GM19193 (cell line): Measurements from ENCODE around the gene KRT85.

Experiments
- POLR2A ChIP-seq: IDR thresholded peaks from 4 replicates; pipeline ENCODE4 v1.6.1; 2011; ENCODE audit not compliant: insufficient read depth, insufficient read length; ENCODE audit errors: extremely low read depth

KRT85 gene

DNA sequence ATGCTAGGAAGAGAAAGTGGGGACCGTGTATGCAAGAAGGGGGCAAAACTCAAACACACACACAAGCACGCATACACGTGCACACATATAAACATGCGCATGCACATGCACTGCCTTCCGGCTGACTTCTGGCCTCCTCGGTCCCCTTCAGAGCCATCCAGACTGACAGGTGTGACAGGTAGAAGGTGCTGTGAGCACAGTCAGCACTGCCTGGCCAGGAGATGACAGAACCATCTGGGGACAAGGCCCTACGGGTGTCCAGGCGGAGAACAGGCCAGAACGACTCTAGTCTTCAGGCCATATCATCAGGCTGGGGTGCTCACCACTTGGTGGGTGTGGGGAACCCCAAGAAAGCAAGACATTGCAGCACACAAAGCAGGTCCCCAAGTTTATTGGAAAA lies 53.4 kb downstream of the KRT85 start:
- no peak for TF ChIP-seq POLR2A

DNA sequence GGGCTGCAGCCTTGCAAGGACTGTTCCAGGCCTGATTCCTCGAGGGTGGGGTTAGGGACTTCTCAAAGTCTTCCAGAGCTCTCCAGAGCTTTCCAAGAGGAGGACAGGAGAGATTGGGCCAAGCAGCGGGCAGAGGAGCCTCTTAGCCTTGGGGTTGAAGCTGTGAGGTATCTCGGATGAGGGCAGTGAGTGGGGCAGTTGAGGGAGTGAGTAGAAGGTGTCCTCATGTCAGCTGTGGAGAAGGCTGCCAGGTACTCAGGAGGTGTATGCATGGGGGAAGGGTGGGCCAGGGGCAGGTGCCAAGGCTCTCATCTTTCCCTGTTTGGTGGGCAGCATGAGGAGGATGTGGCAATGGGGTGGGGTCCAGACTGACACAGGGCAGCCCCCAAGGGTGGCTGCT lies 53.8 kb downstream of the KRT85 start:
- TF ChIP-seq POLR2A = no peak

- no peak for TF ChIP-seq POLR2A
These were observed 55.2 kb downstream of the KRT85 start for GRCh38 chr12:52312086-52312485.

GRCh38 chr12:52311285-52311648 lies 56.0 kb downstream of the KRT85 start:
- TF ChIP-seq POLR2A = no peak

DNA sequence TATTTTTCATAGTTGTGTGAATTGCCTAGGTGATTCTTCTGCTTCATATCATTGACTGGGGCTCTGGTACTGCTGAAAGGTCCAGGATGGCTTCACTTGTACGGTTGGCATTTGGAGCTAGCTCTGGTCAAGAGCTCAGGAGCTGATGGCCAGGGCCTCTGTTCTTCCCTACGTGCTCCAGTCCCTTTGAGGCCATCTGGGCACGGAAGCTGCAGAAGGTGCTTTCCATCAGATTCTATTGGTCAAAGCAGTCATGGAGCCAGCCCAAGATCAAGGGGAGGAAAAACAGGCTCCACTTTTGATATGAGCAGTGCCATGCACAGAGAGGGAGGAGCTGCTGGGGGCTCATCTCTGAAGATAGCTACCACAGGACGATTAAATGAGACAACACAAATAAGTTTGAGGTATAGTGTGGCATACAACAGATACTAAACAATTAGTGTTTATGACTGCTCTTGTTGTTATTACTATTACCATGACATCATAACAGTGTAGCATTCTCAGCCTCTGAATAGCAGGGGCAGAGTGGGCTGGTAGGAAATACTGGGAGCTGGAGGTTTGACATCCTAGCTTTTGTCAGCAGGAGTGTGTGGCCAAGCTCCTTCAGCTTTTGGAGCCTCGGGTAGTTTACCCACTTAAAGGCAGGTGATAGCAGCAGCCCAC lies 56.5 kb downstream of the KRT85 start:
- no peak for TF ChIP-seq POLR2A
